Heart left ventricle (tissue), 13 donors: ENCODE data around the gene BCAS4.

Experiments used
- POLR2A ChIP-seq, 2 donors: fragments of 450-650 bp; IDR thresholded peaks; one replicate each; pipeline ENCODE4 v1.6.1; 2017; ENCODE audit warnings: antibody characterized with exemption in 2 of 2, mild to moderate bottlenecking in 2 of 2, moderate library complexity in 2 of 2
- TF ChIP-seq, protein P1 (sequence below), 12 donors: fragments of 200-600 bp; sonication (generic) in 4 of 12; IDR thresholded peaks; one replicate each; pipeline versions ENCODE4 v1.5.0 to v1.8.0; 2018 to 2022; ENCODE audit warnings: antibody characterized with exemption in 12 of 12, mild to moderate bottlenecking in 5 of 12
- donor health status: ischemic (EF 13 %, LVEDD 7.1; RV severe dilation, severe dysfunction).
- donor health status: DM: no; HTN: yes; CAD: no.
- donor health status: DM: no; HTN: no; CAD: no.
- donor health status: ischemic (EF 25% LVEDD 6.9; RV normal size, moderate dysfunction).
- donor health status: ischemic (EF 25% LVEDD 5.7; RV mildly dilated, moderate dysfunction).
- donor health status: ischemic (EF 35%, LVEDD 5.7; RV mildly dilated, moderate dysfunction).
- donor health status: nonischemic (EF 11% LVEDD 7.7; RV severe dilation, severe dysfunction).
- donor health status: DM: yes; HTN: yes; CAD: no.
- donor health status: PGD.
- donor health status: ischemic (EF 29% LVEDD 5.4; RV normal size, mild dysfunction).
- donor health status: nonischemic (EF 23%, LVEDD 6.1; RV moderate dilation, normal function).

DNA sequence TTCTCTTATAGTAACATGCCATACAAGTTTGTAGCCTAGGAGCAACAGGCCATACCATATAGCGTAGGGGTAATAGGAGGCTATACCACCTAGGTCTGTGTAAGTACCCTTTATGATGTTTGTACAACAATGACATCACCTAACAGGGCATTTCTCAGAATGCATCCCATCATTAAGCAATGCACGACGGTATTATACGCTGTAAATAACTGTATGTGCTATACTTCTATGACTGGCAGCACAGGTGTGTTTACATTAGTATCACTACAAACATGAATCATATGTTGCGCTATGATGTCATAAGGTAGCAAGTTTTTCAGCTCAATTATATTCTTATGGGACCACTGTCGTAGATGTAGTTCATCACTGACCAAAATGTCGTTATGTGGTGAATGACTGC, 105.4 kb downstream of the BCAS4 start:
- no peak for TF ChIP-seq POLR2A (IDR thresholded peaks at IDR 0.05)
- TF ChIP-seq, protein P1, sequence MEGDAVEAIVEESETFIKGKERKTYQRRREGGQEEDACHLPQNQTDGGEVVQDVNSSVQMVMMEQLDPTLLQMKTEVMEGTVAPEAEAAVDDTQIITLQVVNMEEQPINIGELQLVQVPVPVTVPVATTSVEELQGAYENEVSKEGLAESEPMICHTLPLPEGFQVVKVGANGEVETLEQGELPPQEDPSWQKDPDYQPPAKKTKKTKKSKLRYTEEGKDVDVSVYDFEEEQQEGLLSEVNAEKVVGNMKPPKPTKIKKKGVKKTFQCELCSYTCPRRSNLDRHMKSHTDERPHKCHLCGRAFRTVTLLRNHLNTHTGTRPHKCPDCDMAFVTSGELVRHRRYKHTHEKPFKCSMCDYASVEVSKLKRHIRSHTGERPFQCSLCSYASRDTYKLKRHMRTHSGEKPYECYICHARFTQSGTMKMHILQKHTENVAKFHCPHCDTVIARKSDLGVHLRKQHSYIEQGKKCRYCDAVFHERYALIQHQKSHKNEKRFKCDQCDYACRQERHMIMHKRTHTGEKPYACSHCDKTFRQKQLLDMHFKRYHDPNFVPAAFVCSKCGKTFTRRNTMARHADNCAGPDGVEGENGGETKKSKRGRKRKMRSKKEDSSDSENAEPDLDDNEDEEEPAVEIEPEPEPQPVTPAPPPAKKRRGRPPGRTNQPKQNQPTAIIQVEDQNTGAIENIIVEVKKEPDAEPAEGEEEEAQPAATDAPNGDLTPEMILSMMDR (IDR thresholded peaks at IDR 0.05): no peak
